PFSK-1 (cell line): Measurements from ENCODE around the gene PXK.

ENCODE experiments used
- FOXP2 ChIP-seq: optimal IDR thresholded peaks from 2 replicates; pipeline ENCODE3; 2011; ENCODE audit warnings: borderline replicate concordance, control low read depth, inconsistent platforms; ENCODE audit not compliant: insufficient read depth; ENCODE audit errors: extremely low read length, extremely low read depth
- POLR2AphosphoS5 ChIP-seq: IDR thresholded peaks from 2 replicates; pipeline ENCODE4 v1.6.1; 2012; ENCODE audit warnings: low read depth, mild to moderate bottlenecking, control low read depth, low read length, moderate library complexity
- REST ChIP-seq, 2 experiments: IDR thresholded peaks; 2 replicates each; pipeline versions ENCODE4 v1.6.1 to v1.8.0; 2011 to 2012; ENCODE audit warnings: low read depth in 2 of 2, low read length in 2 of 2, control low read depth in 1 of 2, inconsistent platforms in 1 of 2, mild to moderate bottlenecking in 1 of 2, moderate library complexity in 1 of 2; ENCODE audit not compliant: insufficient read depth in 1 of 2
- SIN3A ChIP-seq: IDR thresholded peaks from 2 replicates; pipeline ENCODE4 v1.6.1; 2012; ENCODE audit warnings: mild to moderate bottlenecking, low read length, moderate library complexity, borderline replicate concordance; ENCODE audit not compliant: insufficient read depth
- TAF1 ChIP-seq: IDR thresholded peaks from 2 replicates; pipeline ENCODE4 v1.6.1; 2012; ENCODE audit warnings: low read length, control low read depth, borderline replicate concordance; ENCODE audit not compliant: insufficient read depth

The PXK gene

GRCh38 chr3:58324391-58325390 lies 8.0 kb upstream of the PXK start:
- TF ChIP-seq TAF1 (no peak), FOXP2 (no peak), SIN3A (no peak), REST (IDR thresholded peaks at IDR 0.05; ENCODE audit: insufficient read depth in 1 of 2, low read depth in 2 of 2, low read length in 2 of 2) (no peak), POLR2AphosphoS5 (no peak)

- TF ChIP-seq SIN3A (no peak), TAF1 (no peak), REST (IDR thresholded peaks at IDR 0.05; ENCODE audit: insufficient read depth in 1 of 2, low read depth in 2 of 2, low read length in 2 of 2) (no peak), FOXP2 (no peak), POLR2AphosphoS5 (no peak)
These were observed 7.1 kb upstream of the PXK start for GRCh38 chr3:58325525-58325992.

- TF ChIP-seq POLR2AphosphoS5 (no peak), SIN3A (no peak), FOXP2 (no peak), TAF1 (no peak), REST (IDR thresholded peaks at IDR 0.05; ENCODE audit: insufficient read depth in 1 of 2, low read depth in 2 of 2, low read length in 2 of 2) (no peak)
These were observed 6.3 kb upstream of the PXK start for GRCh38 chr3:58326267-58326900.

- TF ChIP-seq FOXP2 (no peak), POLR2AphosphoS5 (no peak), SIN3A (no peak), REST (IDR thresholded peaks at IDR 0.05; ENCODE audit: insufficient read depth in 1 of 2, low read depth in 2 of 2, low read length in 2 of 2) (no peak), TAF1 (no peak)
These were observed 3.4 kb upstream of the PXK start for GRCh38 chr3:58329150-58329921.
